OCI-M2 (cell line): ENCODE measurements around the gene WBP1.
A peak's percentile ranks its signal among the peaks of the same experiment; 100 is the strongest.

Experiments
- DNase-seq: peaks from one replicate; lab custom pipeline; 2025; ENCODE audit not compliant: unreplicated experiment; lab: John Stamatoyannopoulos, UW

Gene WBP1

DNA sequence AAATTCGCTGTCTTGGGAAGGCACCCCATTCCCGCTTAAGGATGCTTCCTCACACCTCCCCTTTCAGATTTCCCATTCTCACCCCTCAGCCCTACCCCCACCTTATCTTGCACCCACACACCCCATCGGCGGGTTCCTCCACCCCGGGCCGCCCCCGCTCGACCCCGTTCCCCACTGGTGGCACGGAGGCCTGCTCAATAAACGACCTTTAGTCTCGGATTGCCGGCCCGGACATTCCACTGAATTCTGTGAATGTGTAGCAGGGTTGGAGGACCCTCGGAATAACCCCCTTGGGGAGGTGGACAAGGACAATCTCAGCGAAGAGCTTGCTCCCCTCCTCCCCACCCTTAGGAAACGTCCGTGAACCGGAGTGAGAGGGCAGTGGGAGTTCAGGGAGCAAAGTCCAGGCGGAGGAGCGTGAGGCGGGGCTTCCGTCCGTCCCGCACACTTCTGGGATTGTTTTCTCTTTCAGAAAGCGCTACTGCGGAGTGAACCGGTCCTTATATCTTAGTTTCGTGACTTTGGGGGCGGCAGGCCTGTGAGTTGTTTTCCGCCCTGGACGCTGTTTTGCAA is 44.0 kb downstream of the WBP1 start:
- no peak for DNase-seq

DNA sequence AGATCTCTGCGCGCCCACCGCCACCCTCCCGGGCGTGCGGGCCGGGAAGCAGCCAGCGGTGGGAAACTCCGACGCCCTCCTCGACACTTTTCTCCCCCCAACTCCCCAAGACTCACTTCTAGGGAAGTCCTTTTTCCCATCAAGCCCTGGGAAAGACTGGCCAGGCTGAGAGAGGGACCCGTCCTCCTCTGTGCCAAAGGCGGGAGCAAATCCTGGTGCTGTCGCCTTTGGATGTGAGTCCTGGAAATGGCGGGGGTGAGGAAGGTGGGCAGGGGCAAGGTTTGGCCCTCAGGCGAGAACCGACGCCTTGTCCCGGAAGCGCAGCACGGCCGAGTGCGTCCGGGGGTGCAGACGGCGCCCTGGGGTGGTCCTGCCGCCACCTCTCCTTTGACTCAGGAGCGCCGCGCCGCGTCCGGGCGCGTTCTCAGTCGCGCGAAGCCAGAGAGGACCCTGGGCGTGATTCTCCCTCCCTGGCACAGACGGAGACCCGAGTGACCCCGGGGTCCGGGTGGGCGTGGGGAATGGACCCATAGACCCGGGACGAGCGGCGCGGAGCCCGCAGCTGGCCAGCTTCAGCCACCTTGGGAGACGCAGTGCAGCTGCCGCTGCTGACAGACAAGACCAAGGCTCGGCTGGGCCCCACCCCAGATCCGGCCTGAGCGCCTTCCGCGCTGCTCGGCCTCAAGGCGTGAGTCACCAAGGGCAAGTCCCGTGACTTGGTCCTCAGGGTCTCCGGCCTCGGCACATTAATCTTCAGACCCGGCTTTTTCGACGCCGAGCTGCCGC is 44.7 kb downstream of the WBP1 start:
- DNase-seq: no peak

DNA sequence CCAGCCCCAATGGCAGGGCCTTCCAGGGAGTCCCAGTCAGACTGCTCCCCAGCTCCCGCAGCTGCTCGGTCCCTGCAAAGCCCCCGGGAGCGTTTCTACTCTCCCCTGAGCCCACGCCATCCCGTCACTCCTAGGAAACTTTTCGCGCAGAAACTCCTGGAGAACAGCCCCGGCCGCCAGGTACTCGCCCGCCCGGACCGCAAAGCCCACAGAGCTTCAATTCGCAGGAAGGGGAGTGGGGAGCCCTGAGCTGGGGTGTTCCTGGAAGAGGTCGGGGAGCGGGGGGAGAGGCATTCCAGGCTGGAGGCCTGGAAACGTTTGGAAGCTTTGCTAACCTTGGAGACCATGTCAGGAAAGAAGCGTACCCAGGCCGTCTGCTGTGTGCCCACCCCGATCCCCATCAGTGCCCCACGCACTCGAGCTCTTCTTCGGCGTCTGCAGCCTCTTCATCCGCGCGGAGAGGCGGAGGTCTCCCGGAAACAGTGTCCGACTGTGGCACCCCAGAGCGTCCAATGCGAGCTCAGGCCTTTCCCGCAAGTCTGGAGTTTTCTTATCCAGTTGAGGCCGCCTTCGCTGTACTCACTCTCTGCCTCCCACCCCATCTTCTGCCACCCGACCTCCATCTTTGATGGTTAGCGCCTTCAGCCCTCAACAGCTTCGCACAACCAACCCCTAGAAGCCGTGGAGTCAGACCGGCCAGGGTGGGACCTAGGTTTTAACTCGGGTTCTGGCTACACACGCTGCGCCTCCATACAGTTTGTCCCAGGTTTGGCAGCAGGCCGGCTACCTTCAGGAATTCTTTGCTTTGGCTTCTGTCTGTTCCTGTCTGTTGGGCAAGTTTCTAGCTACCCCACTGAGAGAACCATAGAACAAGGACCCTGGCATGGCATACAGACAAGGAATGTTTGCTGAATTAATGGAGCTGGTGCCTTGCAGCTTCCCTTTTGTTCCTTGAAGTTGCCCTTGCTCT is 45.6 kb downstream of the WBP1 start:
- DNase-seq: no peak

DNA sequence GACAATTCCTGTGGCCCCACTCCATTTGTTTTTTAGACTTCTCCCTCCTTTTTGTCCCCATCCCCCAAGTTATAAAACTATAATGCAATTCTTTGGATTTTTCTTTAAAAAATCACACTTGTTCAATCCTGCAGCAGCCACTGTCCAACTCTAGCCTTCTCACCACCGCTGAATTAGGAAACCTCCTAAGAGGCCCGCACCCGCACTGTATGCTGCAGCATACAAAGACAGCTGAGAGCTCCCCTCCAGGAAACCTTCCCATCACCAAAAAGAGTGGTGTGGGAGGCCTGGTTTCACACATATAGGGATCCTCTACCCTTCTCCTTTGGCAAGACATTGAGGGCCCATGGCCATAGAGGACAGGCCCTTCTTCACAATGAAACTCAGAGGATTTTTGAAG is 46.4 kb downstream of the WBP1 start:
- DNase-seq: no peak

DNA sequence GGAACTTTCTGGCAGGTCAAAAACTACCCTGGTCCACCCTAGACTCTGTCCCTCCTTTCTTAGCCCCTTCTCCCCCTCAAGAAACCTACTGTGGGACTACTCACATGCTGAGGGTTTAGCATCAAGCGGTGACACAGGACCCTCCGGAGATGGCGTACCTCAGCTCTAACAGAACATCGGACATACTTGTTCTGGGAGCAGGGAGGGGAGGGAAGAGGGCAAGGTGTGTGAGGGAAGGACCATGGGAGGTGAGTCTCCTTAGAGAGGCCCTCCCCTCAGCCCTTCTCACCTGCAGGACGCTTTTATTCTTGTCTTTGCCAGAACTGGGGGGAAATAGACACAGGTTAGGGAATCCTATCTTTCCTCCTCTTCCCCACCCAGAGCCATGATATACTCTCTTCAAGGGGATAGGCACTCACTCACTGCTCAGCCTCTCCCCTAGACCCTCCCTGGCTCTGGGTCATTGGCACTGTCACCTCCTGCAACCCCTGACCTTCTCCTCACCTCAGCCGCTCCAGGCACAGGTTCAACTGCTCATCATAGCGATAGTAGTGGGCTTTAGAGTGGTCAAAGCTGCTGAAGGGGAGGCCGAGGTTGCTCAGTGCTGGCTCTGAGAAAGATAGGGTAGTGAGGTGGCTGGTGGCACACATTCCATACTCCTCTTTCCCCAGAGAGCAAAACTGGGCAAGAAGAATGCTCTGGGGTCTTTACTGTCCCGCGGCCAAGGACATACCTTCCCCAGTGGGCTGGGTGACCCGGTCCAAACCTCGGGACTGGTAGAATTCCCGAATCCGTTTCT is 47.4 kb downstream of the WBP1 start:
- no peak for DNase-seq

DNA sequence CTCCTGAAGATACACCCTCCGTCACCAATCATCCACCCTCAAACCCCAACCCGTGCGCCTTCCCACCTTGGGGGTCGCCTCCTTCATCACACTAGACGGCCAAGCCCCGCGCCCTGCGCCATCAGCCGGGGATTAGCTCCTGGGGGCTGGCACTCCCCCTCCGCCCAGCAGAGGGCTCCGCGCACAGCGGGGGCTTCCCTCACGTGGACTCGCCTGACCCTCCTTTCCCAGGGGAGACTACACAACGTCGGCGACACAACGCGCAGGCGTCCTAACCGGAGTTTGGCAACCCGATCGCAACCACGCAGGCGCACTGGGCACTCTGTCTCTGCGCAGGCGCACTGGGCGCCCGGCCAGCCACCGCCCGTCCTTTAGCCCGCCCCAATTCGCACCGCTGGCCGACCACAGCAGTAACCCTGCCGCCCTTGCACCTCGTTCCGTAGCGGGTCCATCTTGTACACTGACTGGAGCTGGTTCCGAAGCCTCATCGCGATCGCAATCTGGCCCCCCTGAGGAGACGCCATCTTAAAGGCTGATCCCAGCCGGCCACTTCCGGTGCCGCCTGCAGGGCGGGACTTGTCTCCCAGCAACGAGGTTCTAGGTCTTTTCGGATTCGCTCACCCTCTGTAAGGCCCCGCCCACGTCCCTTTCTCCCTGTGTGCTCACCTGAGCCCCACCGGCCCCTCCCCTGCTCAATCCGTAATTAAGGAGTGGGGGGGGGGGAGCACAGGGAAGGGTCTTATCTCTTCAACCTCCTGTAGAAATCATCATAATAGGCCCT is 49.1 kb downstream of the WBP1 start, which contains the start of gene PCGF1:
Gene PCGF1 (minus strand): TSS at position 551 of the 781 bp plus-strand sequence. CDS start 27 bp downstream, at position 524.
- DNase-seq: peak; percentile 70

DNA sequence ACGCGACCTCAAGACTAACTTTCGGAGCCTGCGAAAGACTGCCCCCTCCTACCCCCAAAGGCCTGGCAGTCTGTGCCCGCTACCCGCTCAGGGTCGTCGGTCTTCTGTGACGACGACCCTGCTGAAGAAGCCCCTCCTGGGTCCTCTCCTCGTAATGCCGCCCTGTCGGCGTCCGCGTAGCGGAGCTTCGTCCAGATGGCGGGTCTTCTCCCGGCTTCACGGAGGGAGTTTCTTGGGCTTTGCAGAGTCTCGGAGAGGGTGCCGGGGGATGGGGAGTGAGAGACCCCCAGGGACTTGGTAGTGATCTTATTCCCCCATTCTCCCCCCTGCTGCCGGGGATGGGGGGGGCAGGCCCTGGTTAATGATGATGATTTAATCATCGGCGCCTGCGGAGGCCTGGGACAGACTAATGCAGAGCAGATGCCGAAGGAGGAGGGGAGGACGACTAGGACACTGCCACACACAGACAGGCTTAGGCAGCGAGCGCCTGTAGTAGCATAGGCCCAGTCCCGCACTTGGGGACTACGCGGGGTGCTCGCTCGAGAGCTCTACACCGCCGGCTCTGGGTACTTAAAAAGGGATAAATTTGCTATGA is 49.8 kb downstream of the WBP1 start:
- DNase-seq: no peak

DNA sequence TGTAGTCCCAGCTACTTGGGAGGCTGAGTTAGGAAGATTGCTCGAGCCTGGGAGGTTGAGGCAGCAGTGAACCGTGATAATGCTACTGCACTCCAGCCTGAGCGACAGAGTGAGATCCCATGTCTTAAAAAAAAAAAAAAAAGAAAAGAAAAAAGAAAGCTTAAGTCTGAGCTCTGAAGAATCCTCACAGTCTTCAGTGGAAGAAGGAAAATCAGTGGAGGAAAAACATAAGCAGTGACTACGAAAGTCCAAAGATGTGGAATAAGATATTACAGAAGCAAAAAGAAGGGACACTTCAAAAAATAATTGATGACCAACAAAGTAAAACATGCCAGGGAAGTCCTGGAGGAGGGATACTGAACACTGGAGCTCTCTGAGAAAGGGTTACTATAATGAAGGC is 52.0 kb downstream of the WBP1 start:
- no peak for DNase-seq
